Measurements from ENCODE around the gene REM2.

REM2 gene

GRCh38 chr14:22883173-22883976 is at the start of gene REM2:
Gene REM2 (plus strand): TSS chr14:22883222. CDS start chr14:22883288, 66 bp downstream.
- Histone ChIP-seq H3K4me3 (ENCODE audit: low read depth, low read length) (peak within 1 kb of the TSS; percentile 58), H3K9ac (ENCODE audit: low read depth, low read length) (peak within 1 kb of the TSS; percentile 54), H3K9me3 (ENCODE audit: control insufficient read depth, insufficient read depth, low read length) (no peaks in the 10 kb centered on the region), H3K4me1 (ENCODE audit: control insufficient read depth, insufficient read depth, low read length) (peaks cover 18% of the 10 kb centered on the region), H3K36me3 (ENCODE audit: control insufficient read depth, insufficient read depth, low read length) (no peaks in the 10 kb centered on the region), H3K27me3 (ENCODE audit: control insufficient read depth, insufficient read depth, low read length) (peaks cover 35% of the 10 kb centered on the region)

- Histone ChIP-seq H3K4me1 (ENCODE audit: control insufficient read depth, insufficient read depth, low read length) (peaks cover 12% of the 10 kb centered on the region), H3K36me3 (ENCODE audit: control insufficient read depth, insufficient read depth, low read length) (peaks cover 17% of the 10 kb centered on the region), H3K9me3 (ENCODE audit: control insufficient read depth, insufficient read depth, low read length) (no peaks in the 10 kb centered on the region), H3K9ac (ENCODE audit: low read depth, low read length) (no peak overlapping the region), H3K4me3 (ENCODE audit: low read depth, low read length) (no peak overlapping the region), H3K27me3 (ENCODE audit: control insufficient read depth, insufficient read depth, low read length) (no peaks in the 10 kb centered on the region)
These were observed 47.5 kb upstream of the REM2 start for GRCh38 chr14:22835505-22835904.

- Histone ChIP-seq H3K27me3 (ENCODE audit: control insufficient read depth, insufficient read depth, low read length) (no peaks in the 10 kb centered on the region), H3K36me3 (ENCODE audit: control insufficient read depth, insufficient read depth, low read length) (peaks cover 17% of the 10 kb centered on the region), H3K9ac (ENCODE audit: low read depth, low read length) (peak within 1 kb of the TSS; percentile 83), H3K4me3 (ENCODE audit: low read depth, low read length) (peak within 1 kb of the TSS; percentile 83), H3K9me3 (ENCODE audit: control insufficient read depth, insufficient read depth, low read length) (no peaks in the 10 kb centered on the region), H3K4me1 (ENCODE audit: control insufficient read depth, insufficient read depth, low read length) (peaks cover 10% of the 10 kb centered on the region)
These were observed 46.5 kb upstream of the REM2 start, which contains the start of gene MMP14 for GRCh38 chr14:22836301-22837113. Gene MMP14 (plus strand): TSS chr14:22836585. CDS start chr14:22836818, 233 bp downstream.

GRCh38 chr14:22837114-22837749 is 45.8 kb upstream of the REM2 start:
- no peaks in the 10 kb centered on the region for H3K27me3 ChIP-seq (ENCODE audit: control insufficient read depth, insufficient read depth, low read length)
- peaks cover 17% of the 10 kb centered on the region for H3K36me3 ChIP-seq (ENCODE audit: control insufficient read depth, insufficient read depth, low read length)
- H3K4me1 ChIP-seq (ENCODE audit: control insufficient read depth, insufficient read depth, low read length), result peaks cover 10% of the 10 kb centered on the region
- peak overlapping the region; percentile 83 for H3K4me3 ChIP-seq (ENCODE audit: low read depth, low read length)
- no peaks in the 10 kb centered on the region for H3K9me3 ChIP-seq (ENCODE audit: control insufficient read depth, insufficient read depth, low read length)
- peak overlapping the region; percentile 83 for H3K9ac ChIP-seq (ENCODE audit: low read depth, low read length)

- Histone ChIP-seq H3K9ac (ENCODE audit: low read depth, low read length) (peak overlapping the region; percentile 83), H3K36me3 (ENCODE audit: control insufficient read depth, insufficient read depth, low read length) (peaks cover 17% of the 10 kb centered on the region), H3K4me1 (ENCODE audit: control insufficient read depth, insufficient read depth, low read length) (peaks cover 10% of the 10 kb centered on the region), H3K9me3 (ENCODE audit: control insufficient read depth, insufficient read depth, low read length) (no peaks in the 10 kb centered on the region), H3K4me3 (ENCODE audit: low read depth, low read length) (peak overlapping the region; percentile 83), H3K27me3 (ENCODE audit: control insufficient read depth, insufficient read depth, low read length) (no peaks in the 10 kb centered on the region)
These were observed 45.1 kb upstream of the REM2 start for GRCh38 chr14:22837750-22838538.

GRCh38 chr14:22838631-22839041 is 44.4 kb upstream of the REM2 start:
- H3K4me1 ChIP-seq (ENCODE audit: control insufficient read depth, insufficient read depth, low read length), result peaks cover 10% of the 10 kb centered on the region
- H3K36me3 ChIP-seq (ENCODE audit: control insufficient read depth, insufficient read depth, low read length), result peaks cover 14% of the 10 kb centered on the region
- peak overlapping the region; percentile 4 for H3K9ac ChIP-seq (ENCODE audit: low read depth, low read length)
- H3K27me3 ChIP-seq (ENCODE audit: control insufficient read depth, insufficient read depth, low read length), result no peaks in the 10 kb centered on the region
- H3K4me3 ChIP-seq (ENCODE audit: low read depth, low read length), result peak overlapping the region; percentile 83
- no peaks in the 10 kb centered on the region for H3K9me3 ChIP-seq (ENCODE audit: control insufficient read depth, insufficient read depth, low read length)

- H3K4me3 ChIP-seq (ENCODE audit: low read depth, low read length), result no peak overlapping the region
- peaks cover 10% of the 10 kb centered on the region for H3K4me1 ChIP-seq (ENCODE audit: control insufficient read depth, insufficient read depth, low read length)
- H3K9me3 ChIP-seq (ENCODE audit: control insufficient read depth, insufficient read depth, low read length), result no peaks in the 10 kb centered on the region
- H3K9ac ChIP-seq (ENCODE audit: low read depth, low read length), result no peak overlapping the region
- peaks cover 8% of the 10 kb centered on the region for H3K36me3 ChIP-seq (ENCODE audit: control insufficient read depth, insufficient read depth, low read length)
- no peaks in the 10 kb centered on the region for H3K27me3 ChIP-seq (ENCODE audit: control insufficient read depth, insufficient read depth, low read length)
These were observed 43.8 kb upstream of the REM2 start for GRCh38 chr14:22839159-22839779.

- Histone ChIP-seq H3K4me3 (ENCODE audit: low read depth, low read length) (no peak overlapping the region), H3K4me1 (ENCODE audit: control insufficient read depth, insufficient read depth, low read length) (peaks cover 10% of the 10 kb centered on the region), H3K36me3 (ENCODE audit: control insufficient read depth, insufficient read depth, low read length) (peaks cover 14% of the 10 kb centered on the region), H3K9ac (ENCODE audit: low read depth, low read length) (no peak overlapping the region), H3K27me3 (ENCODE audit: control insufficient read depth, insufficient read depth, low read length) (no peaks in the 10 kb centered on the region), H3K9me3 (ENCODE audit: control insufficient read depth, insufficient read depth, low read length) (no peaks in the 10 kb centered on the region)
These were observed 41.7 kb upstream of the REM2 start for GRCh38 chr14:22841311-22841710.

- Histone ChIP-seq H3K36me3 (ENCODE audit: control insufficient read depth, insufficient read depth, low read length) (peaks cover 14% of the 10 kb centered on the region), H3K4me1 (ENCODE audit: control insufficient read depth, insufficient read depth, low read length) (peaks cover 10% of the 10 kb centered on the region), H3K27me3 (ENCODE audit: control insufficient read depth, insufficient read depth, low read length) (no peaks in the 10 kb centered on the region), H3K9me3 (ENCODE audit: control insufficient read depth, insufficient read depth, low read length) (no peaks in the 10 kb centered on the region), H3K4me3 (ENCODE audit: low read depth, low read length) (no peak overlapping the region), H3K9ac (ENCODE audit: low read depth, low read length) (no peak overlapping the region)
These were observed 41.3 kb upstream of the REM2 start for GRCh38 chr14:22841769-22842168.

- Histone ChIP-seq H3K36me3 (ENCODE audit: control insufficient read depth, insufficient read depth, low read length) (peaks cover 14% of the 10 kb centered on the region), H3K4me1 (ENCODE audit: control insufficient read depth, insufficient read depth, low read length) (peaks cover 10% of the 10 kb centered on the region), H3K27me3 (ENCODE audit: control insufficient read depth, insufficient read depth, low read length) (no peaks in the 10 kb centered on the region), H3K9ac (ENCODE audit: low read depth, low read length) (no peak overlapping the region), H3K9me3 (ENCODE audit: control insufficient read depth, insufficient read depth, low read length) (no peaks in the 10 kb centered on the region), H3K4me3 (ENCODE audit: low read depth, low read length) (no peak overlapping the region)
These were observed 40.6 kb upstream of the REM2 start for GRCh38 chr14:22842211-22843122.

Measured in iPS-15b (cell line).